ENCODE measurements around the gene MANF.
A peak's percentile ranks its signal among the peaks of the same experiment; 100 is the strongest.

MANF gene

DNA sequence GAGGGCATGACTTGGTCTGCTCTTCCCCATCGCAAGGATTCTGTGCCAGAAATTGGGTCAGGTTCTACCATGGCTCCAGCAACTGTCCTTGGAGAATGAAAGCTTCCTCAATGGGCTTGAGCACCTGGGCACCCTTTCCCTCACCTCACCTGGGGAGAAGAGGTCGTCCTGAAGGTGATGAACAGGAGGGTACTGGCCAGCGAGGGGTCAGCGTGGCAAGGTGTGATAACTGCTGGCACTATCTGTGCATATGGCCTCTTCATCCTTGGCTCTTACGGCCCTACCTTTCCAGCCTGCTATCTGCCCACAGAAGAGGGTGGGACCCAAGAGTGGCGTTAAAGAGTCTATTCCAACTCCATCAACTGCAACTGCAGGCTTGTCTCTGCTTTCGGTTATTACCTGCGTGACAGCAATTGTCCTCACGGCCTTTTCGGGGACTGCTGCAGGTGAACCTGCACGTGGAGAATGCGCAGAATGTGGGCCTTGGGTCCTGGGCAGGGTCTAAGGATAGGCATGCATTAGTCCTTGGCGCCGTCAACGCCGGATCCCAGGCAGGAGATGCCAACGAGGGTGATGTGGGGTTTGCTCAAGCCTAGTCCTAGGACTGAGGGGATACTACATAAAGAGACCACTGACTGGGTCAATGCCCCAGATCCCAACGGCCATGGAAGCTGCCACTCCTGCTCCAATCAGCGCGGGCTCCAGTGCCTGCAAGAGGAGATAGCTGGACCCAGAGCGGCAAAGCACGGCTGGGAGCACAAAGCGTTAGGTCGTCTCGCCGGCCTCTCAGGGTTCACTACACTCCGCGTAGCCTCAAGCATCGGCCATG is 5.4 kb downstream of the MANF start:
- DNase-seq = peak in 1 of 2 donors; percentile 28

DNA sequence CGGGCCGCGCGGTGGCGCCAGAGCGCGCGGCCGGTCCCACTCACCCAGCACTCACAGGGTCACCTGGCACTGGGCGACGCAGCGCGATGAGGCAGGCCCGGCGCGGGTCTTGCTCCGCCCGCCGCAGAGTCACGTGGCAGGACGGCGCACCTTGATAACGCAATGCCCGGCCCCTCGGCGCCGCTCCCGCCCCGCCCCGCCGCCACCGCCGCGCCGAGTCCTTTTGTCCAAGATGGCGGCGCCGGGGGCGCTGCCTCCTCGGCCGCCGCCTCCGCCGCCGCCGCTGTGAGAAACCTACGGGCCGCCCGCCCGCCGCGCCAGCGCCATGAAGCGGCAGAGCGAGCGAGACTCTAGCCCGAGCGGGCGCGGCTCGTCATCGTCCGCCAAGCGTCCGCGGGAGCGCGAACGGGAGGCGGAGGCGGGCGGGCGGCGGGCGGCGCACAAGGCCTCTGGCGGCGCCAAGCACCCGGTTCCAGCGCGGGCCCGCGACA is 6.0 kb downstream of the MANF start, which contains the start of gene RBM15B:
TSS of gene RBM15B (plus strand) at position 211 of the 491 bp plus-strand sequence. CDS start at position 326, 115 bp downstream.
- peak; percentile 96 for DNase-seq

DNA sequence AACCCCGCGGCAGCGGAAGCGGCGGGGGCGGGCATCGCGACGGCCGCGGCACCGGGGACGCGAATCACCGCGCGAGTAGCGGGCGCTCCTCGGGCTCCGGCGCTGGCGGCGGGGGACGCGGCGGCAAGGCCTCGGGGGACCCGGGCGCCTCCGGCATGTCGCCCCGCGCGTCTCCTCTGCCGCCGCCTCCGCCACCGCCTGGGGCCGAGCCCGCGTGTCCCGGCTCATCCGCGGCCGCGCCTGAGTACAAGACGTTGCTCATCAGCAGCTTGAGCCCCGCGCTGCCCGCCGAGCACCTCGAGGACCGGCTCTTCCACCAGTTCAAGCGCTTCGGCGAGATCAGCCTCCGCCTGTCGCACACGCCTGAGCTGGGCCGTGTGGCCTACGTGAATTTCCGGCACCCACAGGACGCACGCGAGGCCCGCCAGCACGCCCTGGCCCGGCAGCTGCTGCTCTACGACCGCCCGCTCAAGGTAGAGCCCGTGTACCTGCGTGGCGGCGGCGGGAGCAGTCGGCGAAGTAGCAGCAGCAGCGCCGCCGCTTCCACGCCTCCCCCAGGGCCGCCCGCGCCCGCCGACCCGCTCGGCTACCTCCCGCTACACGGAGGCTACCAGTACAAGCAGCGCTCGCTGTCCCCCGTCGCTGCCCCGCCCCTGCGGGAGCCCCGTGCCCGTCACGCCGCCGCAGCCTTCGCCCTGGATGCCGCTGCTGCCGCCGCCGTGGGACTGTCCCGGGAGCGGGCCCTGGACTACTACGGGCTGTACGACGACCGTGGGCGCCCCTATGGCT is 6.7 kb downstream of the MANF start:
- no peak for DNase-seq

DNA sequence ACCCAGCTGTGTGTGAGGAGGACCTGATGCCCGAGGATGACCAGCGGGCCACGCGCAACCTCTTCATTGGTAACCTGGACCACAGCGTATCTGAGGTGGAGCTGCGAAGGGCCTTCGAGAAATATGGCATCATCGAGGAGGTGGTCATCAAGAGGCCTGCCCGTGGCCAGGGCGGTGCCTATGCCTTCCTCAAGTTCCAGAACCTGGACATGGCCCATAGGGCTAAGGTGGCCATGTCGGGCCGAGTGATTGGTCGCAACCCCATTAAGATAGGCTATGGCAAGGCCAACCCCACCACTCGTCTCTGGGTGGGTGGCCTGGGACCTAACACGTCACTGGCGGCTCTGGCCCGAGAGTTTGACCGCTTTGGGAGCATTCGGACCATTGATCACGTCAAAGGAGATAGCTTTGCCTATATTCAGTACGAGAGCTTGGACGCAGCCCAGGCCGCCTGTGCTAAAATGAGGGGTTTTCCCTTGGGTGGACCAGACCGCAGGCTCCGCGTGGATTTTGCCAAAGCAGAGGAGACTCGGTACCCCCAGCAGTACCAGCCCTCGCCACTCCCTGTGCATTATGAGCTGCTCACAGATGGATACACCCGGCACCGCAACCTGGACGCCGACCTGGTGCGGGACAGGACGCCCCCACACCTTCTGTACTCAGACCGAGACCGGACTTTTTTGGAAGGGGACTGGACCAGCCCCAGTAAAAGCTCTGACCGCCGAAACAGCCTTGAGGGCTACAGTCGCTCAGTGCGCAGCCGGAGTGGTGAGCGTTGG is 7.5 kb downstream of the MANF start:
- no peak for DNase-seq

DNA sequence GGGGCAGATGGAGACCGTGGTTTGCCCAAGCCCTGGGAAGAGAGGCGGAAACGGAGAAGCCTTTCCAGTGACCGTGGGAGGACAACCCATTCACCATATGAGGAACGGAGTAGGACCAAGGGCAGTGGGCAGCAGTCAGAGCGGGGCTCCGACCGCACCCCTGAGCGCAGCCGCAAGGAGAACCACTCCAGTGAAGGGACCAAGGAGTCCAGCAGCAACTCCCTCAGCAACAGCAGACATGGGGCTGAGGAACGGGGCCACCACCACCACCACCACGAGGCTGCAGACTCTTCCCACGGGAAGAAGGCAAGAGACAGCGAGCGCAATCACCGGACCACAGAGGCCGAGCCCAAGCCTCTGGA is 8.0 kb downstream of the MANF start:
- DNase-seq = no peak

DNA sequence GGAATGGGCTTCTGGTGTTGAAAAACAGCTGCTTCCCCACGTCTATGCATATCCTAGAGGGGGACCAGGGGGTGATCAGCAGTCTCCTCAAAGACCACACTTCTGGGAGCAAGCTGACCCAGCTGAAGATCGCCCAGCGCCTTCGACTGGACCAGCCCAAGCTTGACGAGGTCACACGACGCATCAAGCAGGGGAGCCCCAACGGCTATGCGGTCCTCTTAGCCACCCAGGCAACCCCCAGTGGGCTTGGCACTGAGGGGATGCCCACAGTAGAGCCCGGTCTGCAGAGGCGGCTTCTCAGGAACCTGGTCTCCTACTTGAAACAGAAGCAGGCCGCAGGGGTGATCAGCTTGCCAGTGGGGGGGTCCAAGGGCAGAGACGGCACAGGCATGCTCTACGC is 8.5 kb downstream of the MANF start:
- DNase-seq = no peak

DNA sequence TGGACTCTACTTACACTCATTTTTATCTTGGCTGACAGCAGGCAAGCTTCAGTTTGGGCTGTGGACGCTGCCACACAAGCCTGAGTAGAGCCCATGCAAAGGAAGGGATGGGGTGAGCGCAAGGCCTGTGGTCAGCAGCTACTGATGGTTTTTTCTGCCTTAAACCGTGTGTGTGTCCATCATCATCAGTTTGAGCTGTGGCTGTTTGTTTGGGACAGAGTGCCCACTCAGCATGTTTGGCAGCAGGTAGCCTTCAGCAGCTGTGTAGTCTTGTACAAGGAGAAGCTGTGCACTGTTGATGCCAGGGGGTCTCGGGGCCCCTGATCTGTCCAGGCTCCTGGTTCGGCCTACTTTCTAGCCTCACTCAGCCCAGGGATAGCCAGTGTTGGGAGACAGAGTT is 9.4 kb downstream of the MANF start:
- no peak for DNase-seq

DNA sequence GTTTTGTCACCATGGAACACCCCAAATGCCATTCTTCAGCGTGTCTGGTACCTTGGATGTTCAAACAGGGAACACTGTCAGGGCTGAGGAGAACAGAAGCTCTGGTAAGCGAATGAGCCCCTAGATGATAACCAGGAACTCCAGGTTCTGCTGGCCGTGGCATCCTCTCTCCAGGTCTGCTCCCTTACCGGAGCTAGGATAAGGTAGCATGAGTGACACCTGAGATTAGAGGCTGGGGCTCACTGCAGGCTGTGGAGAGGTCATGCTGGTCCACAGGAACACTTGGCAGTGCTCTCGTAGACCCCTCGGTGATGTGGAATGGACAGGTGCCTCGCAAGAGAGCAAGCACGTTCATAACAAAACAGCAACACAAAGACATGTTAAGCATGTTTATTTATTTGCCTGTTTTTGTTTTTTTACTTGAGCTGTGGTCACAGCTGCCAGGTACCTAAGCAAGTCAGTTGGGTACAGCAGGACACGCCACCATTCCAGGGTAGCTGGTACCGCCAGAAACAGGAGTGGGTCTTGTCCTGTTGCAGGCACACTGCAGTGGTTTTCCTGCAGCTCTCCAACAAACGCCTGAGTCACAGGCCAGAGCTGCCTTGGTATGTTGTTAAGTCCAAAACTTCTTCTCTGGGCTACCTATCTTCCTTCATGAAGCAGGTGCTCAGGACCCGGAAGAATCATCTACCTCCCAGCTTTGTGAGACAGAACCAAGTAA is 10.6 kb downstream of the MANF start:
- no peak for DNase-seq

DNA sequence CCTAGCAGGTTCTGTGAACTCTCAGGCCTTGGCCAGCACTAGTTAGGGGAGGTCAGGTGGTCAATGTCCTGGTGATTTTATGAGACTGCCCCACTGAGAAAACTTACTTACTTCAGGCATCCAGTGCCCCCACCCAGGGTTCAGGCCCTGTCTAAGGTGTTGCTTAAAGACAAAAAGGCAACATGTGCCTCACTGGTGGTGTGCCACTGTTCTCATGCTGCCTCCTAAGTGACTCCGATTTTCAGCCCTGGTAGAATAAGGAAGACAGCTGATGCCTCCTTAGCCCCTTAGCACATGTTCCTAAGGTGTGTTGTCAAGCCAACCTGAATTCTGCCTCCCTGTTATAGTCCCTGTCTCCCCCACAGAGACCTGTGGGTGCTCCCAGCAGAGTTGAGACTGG is 11.3 kb downstream of the MANF start:
- DNase-seq = no peak

DNA sequence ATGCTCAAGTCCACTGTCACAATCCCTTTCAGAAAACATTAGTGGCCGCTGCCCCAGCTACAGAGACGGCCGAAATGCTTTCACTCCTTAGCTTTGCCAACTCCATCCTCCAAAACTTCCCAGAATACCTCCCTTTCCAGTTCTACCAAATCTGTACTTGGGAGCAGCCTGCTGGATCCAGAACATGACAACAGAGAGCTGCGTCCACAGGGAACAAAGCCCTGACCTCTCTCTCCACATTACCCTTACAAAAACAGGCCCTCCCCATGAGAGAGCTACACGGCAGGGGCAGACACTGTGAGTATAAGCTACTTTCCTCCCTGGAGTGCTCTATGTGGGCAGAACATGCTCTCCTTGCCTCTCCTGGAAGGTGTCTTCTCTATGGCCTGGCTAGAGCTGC is 12.3 kb downstream of the MANF start:
- DNase-seq = no peak

DNA sequence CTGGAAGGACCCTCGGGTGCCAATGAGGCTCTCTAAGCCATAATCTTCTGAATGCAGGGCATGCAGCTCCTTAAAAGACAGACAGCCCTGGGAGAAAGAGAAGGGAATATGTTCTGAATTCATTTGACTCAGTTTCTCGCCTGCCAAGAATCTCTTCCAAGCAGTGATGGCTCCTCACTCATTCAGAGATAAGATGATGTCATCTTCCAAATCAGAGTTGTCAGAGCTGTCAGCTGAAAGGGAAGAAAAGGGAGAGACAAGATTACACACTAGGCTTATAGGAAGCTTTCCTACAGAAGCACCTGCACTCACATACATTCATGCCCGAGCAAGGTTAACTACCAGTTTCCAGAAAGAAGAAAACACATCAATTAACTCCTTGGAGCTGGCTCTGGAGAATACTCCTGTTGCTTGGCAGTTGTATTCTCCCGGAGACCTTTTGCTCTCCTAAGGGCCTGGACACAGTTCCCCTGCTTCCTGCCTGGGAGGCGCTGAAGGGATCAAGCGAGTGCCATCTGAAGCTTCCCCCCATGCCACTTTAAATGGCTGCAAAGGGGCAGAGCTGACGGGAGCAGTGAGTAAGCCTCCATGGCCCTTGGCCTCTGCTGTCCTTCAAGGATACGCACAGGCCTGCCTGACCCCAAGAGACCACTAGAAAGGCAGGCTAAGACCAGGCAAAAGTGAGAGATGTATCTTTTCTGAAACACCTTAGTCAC is 13.7 kb downstream of the MANF start:
- no peak for DNase-seq

DNA sequence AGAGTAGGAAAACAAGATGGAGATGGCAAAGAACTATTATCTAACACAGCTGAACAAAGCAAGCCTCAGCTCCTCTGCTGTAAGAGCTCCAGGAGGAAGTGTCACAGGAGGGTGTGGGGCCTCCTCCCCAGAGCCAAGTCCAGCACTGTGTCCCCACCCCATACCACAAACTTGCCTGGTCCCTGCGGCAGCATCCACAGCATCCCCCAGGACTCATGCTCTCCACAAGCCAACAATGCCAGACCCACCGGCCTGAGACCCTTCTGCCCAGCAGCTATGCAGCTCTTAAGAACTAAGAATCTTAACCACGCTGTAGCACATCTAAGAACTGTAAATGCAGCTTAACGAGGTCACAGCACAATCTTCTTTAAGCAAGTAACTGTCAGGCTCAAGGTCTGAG is 15.1 kb downstream of the MANF start:
- DNase-seq = no peak

DNA sequence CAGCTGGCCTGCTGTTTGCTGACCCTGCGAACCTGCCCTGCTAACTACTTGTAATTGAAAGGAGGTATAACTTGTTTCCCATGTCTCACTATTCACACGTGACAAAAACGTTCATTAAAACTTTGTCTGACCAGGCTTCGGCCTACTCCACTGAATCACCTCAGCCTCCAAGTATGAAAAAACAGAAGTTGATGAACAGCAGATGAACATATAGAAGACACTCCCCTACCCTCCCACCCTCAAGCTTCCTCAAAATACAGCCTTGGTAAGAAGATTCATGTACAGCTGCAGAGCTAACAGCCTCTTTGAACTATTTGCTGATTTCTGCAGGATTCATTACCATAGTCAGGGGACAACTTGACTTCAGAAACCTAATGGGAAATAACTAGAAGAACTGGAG is 16.6 kb downstream of the MANF start:
- no peak for DNase-seq

DNA sequence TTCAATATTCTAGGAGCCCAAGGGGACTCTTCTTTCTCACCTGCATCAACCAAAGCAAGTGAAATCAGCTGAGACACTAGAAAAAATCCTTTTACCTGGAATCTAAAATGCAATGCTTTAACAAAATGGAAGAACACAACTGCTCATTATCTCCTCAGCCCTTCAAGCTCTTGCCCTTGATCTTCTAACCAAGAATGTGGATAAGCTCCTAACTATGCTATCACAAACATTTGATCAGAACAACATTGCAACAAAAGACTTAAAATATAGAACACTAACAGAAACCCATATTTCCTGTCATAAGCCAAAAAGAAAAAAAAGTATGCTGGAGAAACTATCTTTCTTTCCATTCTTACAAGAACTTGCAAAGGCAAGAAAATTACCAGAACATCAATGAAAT is 18.6 kb downstream of the MANF start:
- DNase-seq = no peak

DNA sequence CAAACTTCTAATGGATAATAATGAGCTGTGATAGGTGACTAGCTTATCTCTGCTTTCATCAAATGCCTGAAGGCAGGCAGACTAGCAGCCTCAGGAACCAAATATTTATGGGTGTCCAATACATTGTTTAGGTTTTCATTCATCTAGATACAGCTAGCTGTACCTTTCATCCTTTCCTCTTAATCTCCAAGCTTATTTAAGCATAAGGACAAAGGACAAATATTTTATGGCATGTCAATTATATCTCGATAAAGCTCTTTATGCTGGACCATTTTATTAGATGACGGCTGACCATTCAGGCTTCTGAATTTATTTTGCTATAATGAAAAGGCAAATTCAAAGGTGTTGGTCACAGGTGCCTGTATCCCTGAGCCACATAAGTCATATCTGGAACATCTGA is 22.9 kb downstream of the MANF start:
- DNase-seq = no peak

DNA sequence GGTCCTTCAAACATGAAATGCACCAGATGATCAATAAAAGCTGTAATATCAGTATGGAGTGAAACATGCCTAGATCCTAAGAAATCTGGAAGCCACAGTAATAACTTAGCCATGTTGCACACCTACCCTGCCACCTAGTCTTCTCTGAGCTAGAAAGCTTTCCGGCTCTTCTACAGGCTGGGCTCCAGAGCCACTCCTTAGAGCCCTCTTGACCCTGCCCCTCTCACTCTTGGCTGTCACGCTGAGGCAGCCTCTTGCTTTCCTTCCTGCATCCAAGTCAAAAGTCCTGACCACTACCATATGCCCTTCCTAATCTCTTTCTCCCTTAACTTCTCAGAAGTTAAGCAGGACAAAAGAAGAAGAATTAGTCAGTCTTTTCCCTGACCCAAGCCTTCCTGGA is 23.7 kb downstream of the MANF start:
- no peak for DNase-seq

DNA sequence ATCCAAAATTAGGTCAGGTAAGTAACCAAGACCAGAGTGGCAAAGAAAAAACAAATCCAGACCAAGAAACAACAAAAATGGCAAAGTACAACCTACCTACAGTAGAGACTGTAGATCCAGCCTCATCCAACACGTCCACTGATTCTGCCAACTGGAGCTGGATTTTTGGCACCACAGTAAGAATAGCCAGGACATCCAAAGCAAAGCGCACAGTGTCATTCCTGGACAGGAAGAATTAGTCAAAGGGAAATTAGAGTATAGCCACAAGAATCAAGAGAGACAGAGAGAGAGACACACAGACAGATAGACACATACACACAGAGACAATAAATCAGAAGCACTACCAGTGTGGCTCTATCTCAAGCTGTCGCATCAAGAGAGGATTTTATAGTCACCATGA is 37.1 kb downstream of the MANF start:
- no peak for DNase-seq

DNA sequence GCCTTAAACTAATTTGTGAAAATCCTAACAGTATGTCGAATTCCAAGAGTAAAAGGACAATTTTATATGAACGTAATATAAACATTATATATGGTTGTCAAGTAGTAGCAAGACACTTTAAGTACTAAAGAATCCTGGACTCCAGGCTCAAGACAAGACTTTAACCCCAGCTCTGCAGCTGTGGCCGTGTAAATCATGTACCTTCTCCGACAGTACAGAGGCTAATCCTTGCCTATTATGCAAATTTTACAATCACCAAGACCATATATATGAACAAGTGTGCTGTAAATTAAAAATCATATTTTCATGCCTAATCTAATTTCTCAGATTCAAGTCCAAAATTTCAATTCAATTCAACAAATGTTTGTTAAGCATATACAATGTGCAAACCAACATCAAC is 41.8 kb downstream of the MANF start:
- DNase-seq = no peak

DNA sequence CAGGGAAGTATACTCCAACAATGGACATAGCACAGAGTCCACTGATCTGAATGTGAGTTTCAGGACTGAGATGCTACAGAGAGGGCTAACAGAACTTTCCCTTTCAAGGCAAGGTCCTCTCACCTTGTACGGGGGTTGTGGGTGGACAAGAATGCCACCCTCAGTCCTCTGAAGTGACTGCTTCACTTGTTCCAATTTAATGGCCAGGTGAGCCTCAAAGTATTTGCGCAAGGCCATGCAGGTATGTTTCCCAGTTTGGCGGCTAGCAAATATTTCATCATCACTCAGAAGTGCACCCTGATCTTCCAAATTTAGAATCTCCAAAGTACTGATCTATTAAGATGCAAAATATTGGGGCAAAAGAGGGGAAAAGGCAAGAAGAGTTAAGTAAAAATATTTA is 44.0 kb downstream of the MANF start:
- no peak for DNase-seq

DNA sequence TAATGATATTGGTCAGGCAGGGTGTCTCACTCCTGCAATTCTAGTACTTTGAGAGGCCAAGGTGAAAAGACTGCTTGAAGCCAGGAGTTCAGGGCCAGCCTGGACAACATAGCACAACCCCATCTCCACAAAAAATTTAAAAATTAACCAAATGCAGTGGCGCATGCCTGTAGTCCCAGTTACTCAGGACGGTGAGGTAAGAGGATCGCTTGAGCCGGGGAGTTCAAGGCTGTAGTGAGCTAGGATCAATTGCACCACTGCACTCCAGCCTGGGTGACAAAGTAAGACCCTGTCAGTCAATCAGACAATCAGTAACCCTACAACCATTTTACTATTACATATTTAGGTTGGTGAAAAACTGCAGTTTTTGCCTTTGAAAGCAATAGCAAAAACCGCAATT is 49.0 kb downstream of the MANF start:
- no peak for DNase-seq

DNA sequence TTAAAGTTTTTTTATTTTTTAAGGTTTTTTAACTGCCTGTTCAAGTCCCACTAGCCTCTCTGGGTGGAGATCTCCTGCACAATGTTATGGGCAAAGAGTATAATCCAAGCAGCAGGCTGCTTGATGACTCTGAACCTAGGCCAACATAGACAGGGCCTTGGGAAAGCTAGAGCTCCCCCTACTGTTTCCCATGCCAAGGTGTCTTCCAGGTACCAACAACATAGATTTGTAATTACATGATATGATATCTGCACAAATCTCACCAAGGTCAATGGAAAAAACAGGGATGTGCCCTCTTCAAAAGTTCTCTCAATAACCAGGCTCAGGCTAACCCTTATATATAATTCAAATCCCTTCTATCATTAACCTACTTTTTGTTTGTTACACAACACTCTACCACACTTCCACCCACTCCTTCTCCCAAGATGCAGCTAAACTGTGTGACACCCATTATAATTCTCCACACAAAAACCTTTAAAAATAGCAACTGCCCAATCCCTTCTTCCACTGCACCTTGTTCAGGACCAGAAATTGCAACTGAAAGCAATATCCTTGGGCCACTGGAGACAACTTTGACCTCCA is 49.7 kb downstream of the MANF start:
- DNase-seq = peak; percentile 8 to 27

Data from stimulated activated CD4-positive, alpha-beta T cell treated with anti-CD3 and anti-CD28 coated beads, Interleukin-2, amount 100 ng/mL, for 48 hours (primary cell).